ENCODE results near the gene NGB.

DNA sequence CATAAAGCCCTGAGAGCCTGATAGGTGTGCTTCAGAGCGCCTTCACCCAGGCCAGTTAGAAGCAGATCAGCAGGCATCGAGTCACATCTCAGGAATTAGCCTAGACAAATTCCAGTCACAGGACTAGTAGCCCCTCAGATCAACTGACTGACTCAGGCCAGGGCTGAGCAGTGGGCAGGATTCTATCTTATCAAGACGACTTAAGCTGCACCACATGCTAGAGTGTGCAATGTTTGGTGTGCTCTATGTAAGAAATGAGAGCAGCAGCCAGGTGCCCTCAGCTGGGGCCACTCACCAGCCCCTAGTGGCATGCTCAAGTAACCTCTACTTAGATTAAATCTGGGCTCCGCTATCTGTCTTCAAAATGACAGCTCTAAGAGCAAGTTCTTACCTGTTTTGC lies 19.7 kb upstream of the NGB start:
- no peak for TF ChIP-seq EZH2 (IDR thresholded peaks at IDR 0.05; ENCODE audit: borderline replicate concordance, insufficient read depth, low read depth, low read length, poor library complexity, severe bottlenecking)
- TF ChIP-seq, protein P1, sequence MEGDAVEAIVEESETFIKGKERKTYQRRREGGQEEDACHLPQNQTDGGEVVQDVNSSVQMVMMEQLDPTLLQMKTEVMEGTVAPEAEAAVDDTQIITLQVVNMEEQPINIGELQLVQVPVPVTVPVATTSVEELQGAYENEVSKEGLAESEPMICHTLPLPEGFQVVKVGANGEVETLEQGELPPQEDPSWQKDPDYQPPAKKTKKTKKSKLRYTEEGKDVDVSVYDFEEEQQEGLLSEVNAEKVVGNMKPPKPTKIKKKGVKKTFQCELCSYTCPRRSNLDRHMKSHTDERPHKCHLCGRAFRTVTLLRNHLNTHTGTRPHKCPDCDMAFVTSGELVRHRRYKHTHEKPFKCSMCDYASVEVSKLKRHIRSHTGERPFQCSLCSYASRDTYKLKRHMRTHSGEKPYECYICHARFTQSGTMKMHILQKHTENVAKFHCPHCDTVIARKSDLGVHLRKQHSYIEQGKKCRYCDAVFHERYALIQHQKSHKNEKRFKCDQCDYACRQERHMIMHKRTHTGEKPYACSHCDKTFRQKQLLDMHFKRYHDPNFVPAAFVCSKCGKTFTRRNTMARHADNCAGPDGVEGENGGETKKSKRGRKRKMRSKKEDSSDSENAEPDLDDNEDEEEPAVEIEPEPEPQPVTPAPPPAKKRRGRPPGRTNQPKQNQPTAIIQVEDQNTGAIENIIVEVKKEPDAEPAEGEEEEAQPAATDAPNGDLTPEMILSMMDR (IDR thresholded peaks at IDR 0.05) = no peak

Measured in B cell (primary cell).